GM12875 (cell line): ENCODE results near the gene GPR17.

Experiments
- H3K4me3 ChIP-seq: one replicate; pipeline ENCODE4 v1.5.1; 2011; ENCODE audit warnings: low read depth, low read length, control low read depth
- TF ChIP-seq, protein P1 (sequence below): IDR thresholded peaks from 2 replicates; pipeline ENCODE4 v1.5.1; 2011; ENCODE audit warnings: low read depth, mild to moderate bottlenecking, control low read depth, inconsistent platforms, low read length, moderate library complexity, borderline replicate concordance; ENCODE audit not compliant: insufficient read depth

GPR17 gene

DNA sequence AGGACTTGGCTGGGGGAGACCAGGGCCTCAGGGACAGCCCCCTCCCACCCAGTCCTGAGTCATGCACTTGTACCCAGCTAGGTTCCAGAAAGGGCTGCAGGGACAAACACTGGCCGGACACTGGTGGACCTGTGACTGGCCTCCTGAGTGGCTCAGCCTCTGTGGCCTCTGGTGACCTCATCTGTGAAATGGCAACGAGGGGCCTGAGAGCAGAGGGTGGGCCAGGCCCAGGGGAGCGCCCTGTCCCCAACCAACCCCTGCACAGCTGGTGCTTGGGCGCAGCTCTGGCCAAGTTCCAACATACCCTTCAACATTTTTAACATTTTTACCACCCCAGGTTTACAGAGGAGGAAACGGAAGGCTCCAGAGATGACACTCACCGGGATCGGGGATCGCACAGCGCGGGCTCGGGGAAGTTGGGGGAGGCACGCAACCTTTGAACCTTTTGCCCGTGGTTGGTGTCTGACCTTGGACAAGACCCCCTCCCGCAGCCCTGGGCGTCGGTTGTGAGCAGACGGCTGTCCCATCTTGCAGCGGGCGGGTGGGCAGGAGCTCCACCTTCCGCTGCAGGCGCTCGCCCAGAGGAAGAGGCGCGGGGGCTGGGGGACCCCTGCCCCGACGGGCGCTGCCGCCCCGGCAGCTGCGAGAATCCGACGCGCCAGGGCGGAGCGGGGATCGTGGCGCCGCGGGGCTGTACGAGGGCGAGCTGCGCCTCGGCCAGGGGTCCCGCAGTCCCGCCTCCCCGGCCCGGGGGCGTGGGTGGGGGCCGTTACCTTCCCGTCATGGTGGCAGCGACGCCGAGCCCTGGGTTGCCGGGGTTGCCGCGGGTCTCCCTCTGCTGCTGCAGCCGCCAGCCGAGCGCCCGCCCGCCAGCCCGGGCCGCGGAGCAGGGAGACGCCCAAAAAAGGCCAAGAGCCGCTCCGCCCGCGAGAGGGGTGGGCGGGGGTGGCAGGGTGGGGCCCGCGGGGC lies 28.6 kb downstream of the GPR17 start:
- TF ChIP-seq, protein P1, sequence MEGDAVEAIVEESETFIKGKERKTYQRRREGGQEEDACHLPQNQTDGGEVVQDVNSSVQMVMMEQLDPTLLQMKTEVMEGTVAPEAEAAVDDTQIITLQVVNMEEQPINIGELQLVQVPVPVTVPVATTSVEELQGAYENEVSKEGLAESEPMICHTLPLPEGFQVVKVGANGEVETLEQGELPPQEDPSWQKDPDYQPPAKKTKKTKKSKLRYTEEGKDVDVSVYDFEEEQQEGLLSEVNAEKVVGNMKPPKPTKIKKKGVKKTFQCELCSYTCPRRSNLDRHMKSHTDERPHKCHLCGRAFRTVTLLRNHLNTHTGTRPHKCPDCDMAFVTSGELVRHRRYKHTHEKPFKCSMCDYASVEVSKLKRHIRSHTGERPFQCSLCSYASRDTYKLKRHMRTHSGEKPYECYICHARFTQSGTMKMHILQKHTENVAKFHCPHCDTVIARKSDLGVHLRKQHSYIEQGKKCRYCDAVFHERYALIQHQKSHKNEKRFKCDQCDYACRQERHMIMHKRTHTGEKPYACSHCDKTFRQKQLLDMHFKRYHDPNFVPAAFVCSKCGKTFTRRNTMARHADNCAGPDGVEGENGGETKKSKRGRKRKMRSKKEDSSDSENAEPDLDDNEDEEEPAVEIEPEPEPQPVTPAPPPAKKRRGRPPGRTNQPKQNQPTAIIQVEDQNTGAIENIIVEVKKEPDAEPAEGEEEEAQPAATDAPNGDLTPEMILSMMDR: no peak
- H3K4me3 ChIP-seq: no peak overlapping the region

DNA sequence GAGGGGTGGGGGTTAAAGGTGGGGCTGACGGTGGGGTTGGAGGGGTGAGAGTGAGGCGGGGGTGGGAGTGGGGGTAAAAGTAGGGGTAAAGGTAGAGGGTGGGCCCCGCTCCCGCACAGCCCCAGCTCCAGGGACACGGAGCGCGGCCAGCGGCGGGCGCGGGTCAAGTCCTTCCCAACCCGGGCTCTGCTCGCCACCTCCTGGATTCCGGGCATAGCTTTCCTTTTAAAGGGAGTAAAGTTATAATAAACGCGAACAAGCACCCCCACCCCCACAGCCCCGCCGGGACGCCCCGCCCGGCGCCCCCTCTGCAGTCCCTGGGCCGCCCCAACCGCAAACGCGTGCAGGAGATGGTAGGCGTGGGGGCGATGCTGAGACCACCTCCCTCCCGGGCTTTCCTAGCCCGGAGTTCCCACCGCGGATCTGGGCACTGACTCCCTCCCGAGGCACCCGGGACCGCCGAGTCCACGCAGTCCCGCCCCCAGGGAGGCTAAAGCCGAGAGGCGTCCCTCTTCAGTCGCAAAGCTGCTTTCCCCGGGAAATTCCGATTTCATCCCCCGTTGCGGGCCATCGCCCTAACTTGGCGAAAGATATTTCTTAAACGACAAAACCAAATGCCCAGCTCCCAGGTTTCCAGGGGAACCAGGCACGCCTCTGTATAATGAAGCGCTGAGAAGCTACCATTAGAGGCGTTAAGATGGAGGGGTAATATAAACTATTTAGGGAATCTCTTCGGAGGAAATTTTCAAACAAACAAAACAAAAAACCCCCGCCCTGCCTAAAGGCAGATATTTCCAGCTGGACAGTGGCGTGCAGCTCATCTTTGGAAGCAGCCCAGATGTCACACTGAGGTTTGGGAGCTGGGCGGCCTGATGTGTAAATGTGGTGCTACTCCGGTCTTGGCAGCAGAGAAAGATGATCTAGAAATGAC lies 29.6 kb downstream of the GPR17 start, which contains the start of gene LIMS2:
Gene LIMS2, minus strand, starts transcription at position 200 of the 931 bp plus-strand sequence. CDS start 506 bp downstream, outside the sequence.
- TF ChIP-seq, protein P1: no peak
- H3K4me3 ChIP-seq: no peak within 1 kb of the TSS

DNA sequence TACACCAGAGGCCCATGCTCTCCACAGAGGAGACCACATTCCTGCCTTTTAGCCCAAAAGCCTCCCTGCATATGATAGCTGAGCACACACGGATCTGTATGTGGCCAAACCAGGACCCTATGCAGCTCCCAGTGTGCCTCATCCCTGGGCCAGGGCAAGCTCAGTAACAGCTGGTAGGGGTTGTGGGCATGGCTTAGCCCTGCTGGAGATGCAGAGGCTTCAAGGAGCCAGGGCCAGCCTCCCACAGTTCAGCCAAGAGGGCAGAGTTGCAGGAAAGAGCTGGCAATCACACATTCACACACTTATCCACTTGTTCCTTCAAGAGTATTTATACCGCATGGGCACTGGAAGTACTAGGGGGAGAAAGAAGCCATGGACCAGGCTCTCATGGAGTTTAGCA lies 31.0 kb downstream of the GPR17 start:
- TF ChIP-seq, protein P1: no peak

DNA sequence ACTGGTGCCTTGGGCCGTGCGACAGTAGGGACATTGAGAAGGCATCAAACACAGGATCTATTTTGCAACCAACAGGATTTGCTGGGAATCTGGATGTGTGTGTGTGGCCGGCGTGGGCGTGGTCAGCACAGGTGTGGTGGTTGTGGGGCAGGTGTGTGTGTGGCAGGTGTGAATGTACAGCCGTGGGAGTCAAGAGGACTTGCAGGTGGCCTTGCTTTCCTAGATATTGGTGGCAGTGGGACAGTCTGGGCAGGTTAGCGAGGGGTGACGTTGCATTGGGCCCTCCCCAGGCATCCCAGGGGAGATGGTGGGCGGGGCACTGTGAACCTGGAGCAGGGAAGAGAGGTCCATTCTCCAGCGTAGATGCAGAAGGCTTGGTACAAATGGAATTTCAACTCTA lies 32.6 kb downstream of the GPR17 start:
- no peak overlapping the region for H3K4me3 ChIP-seq
- TF ChIP-seq, protein P1: no peak

More for the DNA sequence above, 31.0 kb downstream of the GPR17 start:
- no peak overlapping the region for H3K4me3 ChIP-seq

DNA sequence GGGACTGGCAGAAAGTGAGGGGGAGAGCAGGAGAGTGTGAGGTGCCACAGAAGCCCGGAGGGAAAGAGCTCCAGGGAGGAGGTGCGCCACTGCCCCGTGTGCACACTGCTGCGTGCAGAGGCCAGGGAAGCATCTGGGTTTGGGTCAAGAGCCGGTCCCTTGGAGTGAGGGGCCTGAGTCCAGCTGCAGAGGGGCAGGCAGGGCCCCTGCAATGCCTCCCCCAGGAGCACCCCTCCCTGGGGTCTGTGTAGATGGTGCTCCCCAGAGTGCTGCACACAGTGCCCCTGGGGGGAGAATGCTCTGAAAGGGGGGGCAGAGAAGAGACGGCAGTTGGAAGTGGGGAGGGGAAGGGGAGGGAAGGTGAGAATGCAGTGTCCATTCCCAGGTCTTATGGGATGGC lies 33.0 kb downstream of the GPR17 start:
- H3K4me3 ChIP-seq: no peak overlapping the region
- TF ChIP-seq, protein P1: no peak

DNA sequence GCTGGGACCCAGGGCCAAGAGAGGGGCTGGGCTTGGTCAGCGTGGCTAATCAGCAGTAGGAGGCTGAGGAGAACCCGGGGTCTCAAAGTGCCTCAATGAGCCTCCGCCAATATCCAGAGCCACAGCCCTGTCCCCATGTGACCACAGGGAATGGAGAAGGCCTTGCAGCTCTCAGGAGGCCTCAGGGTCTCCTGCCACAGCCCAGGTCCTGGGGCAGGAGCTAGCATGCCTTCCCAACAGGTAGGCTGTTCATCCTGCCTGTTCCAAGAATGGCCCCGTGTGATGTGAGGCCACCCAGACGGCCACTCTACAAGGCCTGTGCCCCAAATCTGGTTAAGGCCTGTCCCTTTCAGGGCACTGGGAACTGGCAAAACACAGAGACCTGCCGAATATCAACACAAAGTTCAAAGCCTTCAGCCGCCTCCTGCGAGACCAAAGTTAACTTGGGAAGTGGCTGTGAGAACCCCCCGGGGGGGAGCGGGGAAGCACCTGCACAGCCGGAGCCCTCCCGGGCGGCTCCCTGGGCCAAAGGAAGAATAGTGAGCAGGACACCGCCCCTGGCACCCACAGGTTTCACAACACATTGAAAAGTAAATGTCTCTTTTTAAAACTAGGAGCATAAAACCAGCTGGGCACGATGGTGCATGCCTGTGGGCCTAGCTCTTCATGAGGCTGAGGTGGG lies 33.9 kb downstream of the GPR17 start:
- no peak overlapping the region for H3K4me3 ChIP-seq
- TF ChIP-seq, protein P1: no peak
